ENCODE data around the gene NTSR1. TPM values are rescaled to one million over a fixed set of nuclear protein-coding genes. Genes with fewer than 3 reads are reported as not detected.
A peak's percentile ranks its signal among the peaks of the same experiment; 100 is the strongest.

The NTSR1 gene
- total and polyA plus RNA-seq, 2 experiments from 2014 or later = not detected

- 78% methylated on average over 8 to 11 of the region's 11 CpGs for WGBS, 2 experiments (ENCODE audit: low coverage in 1 of 2, low lambda C conversion rate in 2 of 2, missing lambda C conversion rate in 2 of 2)
- H3K9me3 ChIP-seq (ENCODE audit: low read depth) = no peaks in the 10 kb centered on the region
- no peak for DNase-seq
- no peaks in the 10 kb centered on the region for H3F3A ChIP-seq (ENCODE audit: insufficient read depth)
- in situ Hi-C loops (cut with MboI) = no loop called here
- no peaks in the 10 kb centered on the region for H3K9me2 ChIP-seq (ENCODE audit: insufficient read depth)
- no peak overlapping the region for H2AFZ ChIP-seq
- H3K4me3 ChIP-seq = no peak overlapping the region
- H3K4me2 ChIP-seq (ENCODE audit: unreplicated experiment) = no peak overlapping the region
- H4K20me1 ChIP-seq (ENCODE audit: insufficient read depth) = no peaks in the 10 kb centered on the region
- TF ChIP-seq EZH2 (IDR thresholded peaks at IDR 0.05; ENCODE audit: insufficient read depth, poor library complexity, severe bottlenecking) = no peak
- TF ChIP-seq EZH2phosphoT487 (IDR thresholded peaks at IDR 0.05; ENCODE audit: insufficient read depth, low read depth) = no peak
- no peaks in the 10 kb centered on the region for H3K27me3 ChIP-seq (replicated peaks; ENCODE audit: insufficient read depth)
- no peak overlapping the region for H3K9ac ChIP-seq
- peaks cover 7% of the 10 kb centered on the region; the same call in 1 of the 2 replicates for H3K4me1 ChIP-seq (ENCODE audit: insufficient read depth)
- H3K36me3 ChIP-seq (ENCODE audit: low read depth) = no peaks in the 10 kb centered on the region
- H3K79me2 ChIP-seq (ENCODE audit: insufficient read depth) = no peaks in the 10 kb centered on the region
- no peak overlapping the region for H3K27ac ChIP-seq
These were observed 47.0 kb upstream of the NTSR1 start for GRCh38 chr20:62661647-62662046.

GRCh38 chr20:62662422-62662821 is 46.2 kb upstream of the NTSR1 start:
- Histone ChIP-seq H3K4me3 (no peak overlapping the region), H3K36me3 (ENCODE audit: low read depth) (no peaks in the 10 kb centered on the region), H3K9me3 (ENCODE audit: low read depth) (no peaks in the 10 kb centered on the region), H3K9ac (no peak overlapping the region), H3K27me3 (replicated peaks; ENCODE audit: insufficient read depth) (no peaks in the 10 kb centered on the region), H3K4me2 (ENCODE audit: unreplicated experiment) (no peak overlapping the region), H3F3A (ENCODE audit: insufficient read depth) (no peaks in the 10 kb centered on the region), H3K9me2 (ENCODE audit: insufficient read depth) (no peaks in the 10 kb centered on the region), H2AFZ (no peak overlapping the region), H3K79me2 (ENCODE audit: insufficient read depth) (no peaks in the 10 kb centered on the region), H4K20me1 (ENCODE audit: insufficient read depth) (no peaks in the 10 kb centered on the region), H3K27ac (0 out of 2 replicates have a peak overlapping the region, but pooled peaks have one; percentile 23), H3K4me1 (ENCODE audit: insufficient read depth) (peaks cover 7% of the 10 kb centered on the region; the same call in 1 of the 2 replicates)
- peak; percentile 94 for DNase-seq
- WGBS, 2 experiments (ENCODE audit: low coverage in 1 of 2, low lambda C conversion rate in 2 of 2, missing lambda C conversion rate in 2 of 2) = 0 to 16% methylated on average over 4 to 6 of the region's 6 CpGs
- no peak for TF ChIP-seq EZH2phosphoT487 (IDR thresholded peaks at IDR 0.05; ENCODE audit: insufficient read depth, low read depth)
- in situ Hi-C loops (cut with MboI) = no loop called here

GRCh38 chr20:62663145-62664018 is 45.3 kb upstream of the NTSR1 start:
- H3K27me3 ChIP-seq (replicated peaks; ENCODE audit: insufficient read depth) = no peaks in the 10 kb centered on the region
- in situ Hi-C loops (cut with MboI) = no loop called here
- 90 to 91% methylated on average over 24 of the region's 24 CpGs for WGBS, 2 experiments (ENCODE audit: low coverage in 1 of 2, low lambda C conversion rate in 2 of 2, missing lambda C conversion rate in 2 of 2)

DNA sequence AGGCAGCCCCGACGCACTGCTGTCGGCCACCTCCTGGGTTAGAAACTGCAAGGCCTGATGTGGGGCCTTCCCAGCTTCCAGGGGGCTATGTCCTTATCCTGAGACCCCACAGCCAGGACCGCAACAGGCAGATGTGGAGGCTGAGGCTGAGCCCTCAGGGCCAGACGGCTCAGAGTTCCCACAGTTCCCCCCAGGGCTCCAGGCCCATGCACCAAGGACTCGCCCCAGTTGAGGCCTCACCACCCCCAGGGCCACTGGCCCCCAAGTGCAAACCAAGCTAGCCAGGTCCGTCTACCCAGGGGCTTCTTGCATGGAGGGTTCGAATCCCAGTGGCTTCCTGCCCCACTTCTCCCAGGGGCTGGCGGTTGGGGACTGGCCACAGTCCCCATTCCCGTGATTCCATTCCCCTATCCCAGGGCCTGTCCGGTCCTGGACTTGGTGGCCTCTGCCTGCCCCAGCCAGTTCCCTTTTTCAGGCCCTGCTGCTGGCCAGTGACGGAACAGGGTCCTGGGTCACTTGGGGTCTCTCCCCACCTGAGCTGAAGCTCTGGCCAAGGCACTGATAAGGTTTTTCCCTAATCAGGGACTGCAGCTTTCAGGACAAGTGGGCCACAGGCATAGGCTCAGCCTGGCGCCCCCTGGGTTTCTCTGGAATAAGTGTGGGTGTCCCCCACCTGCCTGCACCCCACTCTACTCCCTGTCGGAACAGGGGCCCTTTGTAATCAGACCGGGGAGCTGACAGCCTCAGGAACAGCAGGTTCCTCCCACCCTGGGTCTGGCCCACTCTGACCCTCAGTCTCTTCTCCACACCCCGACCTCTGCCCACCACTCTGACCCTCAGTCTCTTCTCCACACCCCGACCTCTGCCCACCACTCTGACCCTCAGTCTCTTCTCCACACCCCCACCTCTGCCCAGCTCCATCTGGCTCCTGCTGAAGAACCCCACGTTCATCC is 44.3 kb upstream of the NTSR1 start:
- no peak overlapping the region for H3K4me2 ChIP-seq (ENCODE audit: unreplicated experiment)
- no peak for DNase-seq
- H3K9me2 ChIP-seq (ENCODE audit: insufficient read depth) = no peaks in the 10 kb centered on the region
- in situ Hi-C loops (cut with MboI) = no loop called here
- H2AFZ ChIP-seq = no peak overlapping the region
- no peaks in the 10 kb centered on the region for H3K9me3 ChIP-seq (ENCODE audit: low read depth)
- no peaks in the 10 kb centered on the region for H3K27me3 ChIP-seq (replicated peaks; ENCODE audit: insufficient read depth)
- H3K27ac ChIP-seq = no peak overlapping the region
- H3K4me1 ChIP-seq (ENCODE audit: insufficient read depth) = peaks cover 7% of the 10 kb centered on the region; the same call in 1 of the 2 replicates
- H3K9ac ChIP-seq = no peak overlapping the region
- TF ChIP-seq EZH2 (IDR thresholded peaks at IDR 0.05; ENCODE audit: insufficient read depth, poor library complexity, severe bottlenecking) = no peak
- no peaks in the 10 kb centered on the region for H3F3A ChIP-seq (ENCODE audit: insufficient read depth)
- H3K79me2 ChIP-seq (ENCODE audit: insufficient read depth) = no peaks in the 10 kb centered on the region
- no peaks in the 10 kb centered on the region for H4K20me1 ChIP-seq (ENCODE audit: insufficient read depth)
- H3K36me3 ChIP-seq (ENCODE audit: low read depth) = no peaks in the 10 kb centered on the region
- WGBS, 2 experiments (ENCODE audit: low coverage in 1 of 2, low lambda C conversion rate in 2 of 2, missing lambda C conversion rate in 2 of 2) = 90 to 92% methylated on average over 18 of the region's 18 CpGs
- H3K4me3 ChIP-seq = no peak overlapping the region

More at GRCh38 chr20:62663145-62664018, 45.3 kb upstream of the NTSR1 start:
- Histone ChIP-seq H3K4me1 (ENCODE audit: insufficient read depth) (peaks cover 7% of the 10 kb centered on the region; the same call in 1 of the 2 replicates), H2AFZ (no peak overlapping the region), H3K4me2 (ENCODE audit: unreplicated experiment) (no peak overlapping the region), H3K9ac (no peak overlapping the region), H3F3A (ENCODE audit: insufficient read depth) (no peaks in the 10 kb centered on the region), H3K9me2 (ENCODE audit: insufficient read depth) (no peaks in the 10 kb centered on the region), H3K79me2 (ENCODE audit: insufficient read depth) (no peaks in the 10 kb centered on the region), H3K4me3 (no peak overlapping the region), H3K9me3 (ENCODE audit: low read depth) (no peaks in the 10 kb centered on the region), H3K36me3 (ENCODE audit: low read depth) (no peaks in the 10 kb centered on the region), H3K27ac (no peak overlapping the region), H4K20me1 (ENCODE audit: insufficient read depth) (no peaks in the 10 kb centered on the region)
- no peak for DNase-seq
- TF ChIP-seq EZH2phosphoT487 (IDR thresholded peaks at IDR 0.05; ENCODE audit: insufficient read depth, low read depth) (no peak), EZH2 (IDR thresholded peaks at IDR 0.05; ENCODE audit: insufficient read depth, poor library complexity, severe bottlenecking) (no peak)
